GM19395 (cell line): ENCODE data around the gene CSNK2A1.
"Not testable (repeated sequence)": the region's sequence is repeated elsewhere in the genome, so short reads cannot be mapped to it uniquely, and the experiment has no call there.

Source experiments
- ATAC-seq: cut with Tn5 transposase; IDR thresholded peaks from one replicate; pipeline ENCODE4 v1.9.1; 2021; ENCODE audit warnings: mild to moderate bottlenecking, moderate library complexity; ENCODE audit not compliant: unreplicated experiment

CSNK2A1 gene

DNA sequence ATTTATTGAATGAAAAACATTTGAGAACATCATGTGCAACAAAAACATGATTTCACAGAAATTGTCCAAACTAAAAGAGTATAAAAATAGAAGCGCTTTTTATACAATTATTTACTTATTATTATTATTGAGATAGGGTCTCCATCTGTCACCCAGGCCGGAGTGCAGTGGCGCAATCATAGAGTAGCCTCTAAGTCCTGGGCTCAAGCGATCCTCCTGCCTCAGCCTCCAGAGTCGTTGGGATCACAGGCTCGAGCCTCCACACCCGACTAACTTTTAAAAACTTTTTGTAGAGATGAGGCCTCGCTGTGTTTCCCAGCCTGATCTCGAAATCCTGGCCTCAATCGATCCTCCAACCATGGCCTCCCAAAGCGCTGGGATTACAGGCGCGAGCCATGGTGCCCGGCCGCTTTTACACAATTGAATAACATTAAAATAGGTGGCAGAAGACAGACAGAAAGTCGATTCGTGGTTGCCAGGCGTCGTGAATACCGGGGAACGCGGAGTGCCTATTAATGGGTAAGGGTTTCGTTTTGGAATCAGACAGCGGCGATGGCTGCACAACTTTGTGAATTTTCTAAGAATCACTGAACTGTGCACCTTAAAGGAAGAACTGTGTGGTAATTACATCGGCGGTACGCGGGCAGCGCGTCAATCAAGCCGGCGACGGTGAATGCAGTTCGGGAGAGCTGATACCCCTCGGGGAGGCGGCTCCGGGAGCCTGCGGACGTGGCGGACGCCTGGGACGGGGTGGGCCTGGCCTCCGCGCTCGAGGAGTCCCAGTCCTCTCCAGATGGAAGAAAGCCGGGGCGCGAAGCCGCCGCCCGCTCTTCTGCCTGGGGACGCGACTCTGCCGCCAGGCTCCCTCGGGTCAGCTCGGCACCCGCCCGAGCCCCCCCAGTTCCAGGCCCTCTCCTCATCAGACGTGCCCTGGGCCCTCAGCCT is 82.1 kb downstream of the CSNK2A1 start:
- peak; percentile 47 for ATAC-seq

DNA sequence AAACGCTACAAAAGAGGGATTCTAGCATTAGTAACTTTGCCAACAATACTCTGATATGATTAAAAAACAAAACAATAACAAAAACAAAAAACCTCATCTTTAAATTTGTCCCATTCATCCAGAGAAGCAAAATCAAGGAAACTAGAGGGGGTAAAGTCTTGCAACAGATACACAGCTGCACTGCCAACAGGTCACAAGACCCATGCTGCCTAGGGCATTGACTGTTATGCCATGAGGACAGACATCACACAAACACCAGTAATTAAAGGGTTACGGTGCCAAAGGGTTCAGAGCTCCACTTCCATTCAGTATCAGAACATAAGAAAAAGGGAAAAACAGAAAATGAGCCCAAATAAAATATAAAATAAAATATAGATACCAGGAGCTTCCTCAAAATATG is 82.9 kb downstream of the CSNK2A1 start:
- no peak for ATAC-seq

DNA sequence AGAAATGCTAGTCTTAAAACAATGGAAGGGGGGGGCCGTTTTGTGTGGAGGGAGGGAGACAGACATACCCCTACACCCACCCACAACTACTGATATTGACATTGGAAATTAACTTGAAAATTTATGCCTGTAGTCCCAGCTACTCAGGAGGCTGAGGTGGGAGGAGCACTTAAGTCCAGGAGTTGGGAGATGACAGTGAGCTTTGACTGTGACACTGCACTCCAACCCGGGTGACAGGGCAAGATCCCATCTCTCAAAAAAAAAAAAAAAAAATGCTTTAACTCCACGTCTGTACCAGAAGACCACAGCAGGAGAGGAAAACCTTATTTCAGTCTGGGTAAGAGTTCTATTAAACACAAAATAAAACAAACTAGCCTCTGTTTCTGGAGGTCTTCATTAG is 83.4 kb downstream of the CSNK2A1 start:
- ATAC-seq: no peak

- no peak for ATAC-seq
Measured at GRCh38 chr20:458776-459175, 84.8 kb downstream of the CSNK2A1 start.

DNA sequence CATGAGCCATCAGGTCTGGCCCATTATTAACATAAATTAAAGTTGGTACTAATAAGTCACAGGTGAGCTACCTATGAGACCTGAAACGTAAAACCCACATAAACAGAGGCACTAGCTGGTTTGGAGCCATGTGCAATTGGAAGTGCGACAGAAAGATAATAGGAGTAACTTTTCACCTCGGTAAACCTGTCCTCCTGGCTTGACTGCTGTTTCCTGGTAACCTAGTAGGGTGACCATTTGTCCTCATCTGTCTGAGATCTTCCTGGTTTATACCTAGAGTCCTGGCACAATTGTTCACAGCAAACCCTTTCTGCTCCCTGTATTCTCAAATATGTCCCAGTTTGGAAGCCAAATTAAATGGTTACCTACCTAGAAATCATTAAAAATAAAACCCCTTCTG is 88.6 kb downstream of the CSNK2A1 start:
- ATAC-seq: no peak

- ATAC-seq: not testable (repeated sequence)
Measured at GRCh38 chr20:452021-452420, 91.6 kb downstream of the CSNK2A1 start.

DNA sequence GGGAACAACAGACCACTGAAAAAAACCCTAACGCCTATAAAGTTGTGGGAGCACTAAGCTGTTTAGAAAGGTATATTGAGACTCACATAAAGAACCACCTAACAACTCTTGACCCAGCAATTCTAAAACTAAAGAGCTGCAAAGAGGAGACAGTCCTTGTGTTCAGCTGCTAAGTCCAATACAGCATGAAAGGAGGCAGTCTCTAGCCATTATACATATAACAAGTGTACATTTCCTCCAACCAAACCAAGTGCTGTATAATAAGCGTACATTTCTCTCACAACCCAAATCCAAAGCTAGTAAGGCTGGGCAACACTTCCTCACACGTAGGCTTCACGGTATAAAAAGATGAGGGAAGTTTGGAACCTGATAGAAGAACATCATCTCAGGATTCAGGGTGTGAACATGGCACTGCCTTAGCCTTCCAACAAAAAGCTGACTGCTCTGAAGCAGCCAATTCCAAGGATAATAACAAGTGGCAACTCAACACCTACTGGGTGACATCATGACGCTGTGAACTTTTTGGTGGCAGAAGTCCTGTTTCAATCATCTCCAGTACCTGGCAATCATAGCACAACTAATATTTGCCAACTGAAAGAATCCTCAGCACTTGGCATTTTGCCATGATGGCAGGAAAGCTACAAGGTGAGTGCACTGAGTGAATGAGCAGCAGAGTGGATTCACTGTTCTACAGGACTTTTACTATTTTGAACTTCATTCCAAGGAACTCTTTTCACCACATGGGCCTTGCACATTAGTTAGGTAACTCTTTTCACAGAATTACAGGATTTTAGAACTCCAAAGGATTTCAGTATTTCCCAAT is 97.9 kb downstream of the CSNK2A1 start:
- ATAC-seq: no peak

- ATAC-seq: no peak
Measured at GRCh38 chr20:444862-445426, 98.6 kb downstream of the CSNK2A1 start.

DNA sequence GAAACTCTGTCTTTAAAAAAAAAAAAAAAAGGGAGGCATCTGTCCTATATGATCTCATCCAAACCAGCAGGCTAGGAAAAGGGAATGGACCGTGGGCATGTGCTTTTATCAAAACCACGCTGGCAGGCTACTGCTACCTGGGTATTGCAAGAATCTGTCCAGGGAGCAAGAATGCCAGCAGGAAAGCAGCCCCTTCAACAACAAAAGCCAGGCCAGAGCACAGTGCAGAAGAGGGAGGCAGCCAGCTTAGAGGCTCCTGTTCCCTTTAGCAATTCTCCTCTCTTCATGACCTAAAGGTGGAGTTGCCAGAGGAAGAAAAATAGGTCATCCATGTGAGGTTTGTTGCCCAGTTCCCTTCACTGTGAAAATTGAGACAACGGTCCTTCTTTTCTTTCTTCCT is 99.5 kb downstream of the CSNK2A1 start:
- no peak for ATAC-seq

DNA sequence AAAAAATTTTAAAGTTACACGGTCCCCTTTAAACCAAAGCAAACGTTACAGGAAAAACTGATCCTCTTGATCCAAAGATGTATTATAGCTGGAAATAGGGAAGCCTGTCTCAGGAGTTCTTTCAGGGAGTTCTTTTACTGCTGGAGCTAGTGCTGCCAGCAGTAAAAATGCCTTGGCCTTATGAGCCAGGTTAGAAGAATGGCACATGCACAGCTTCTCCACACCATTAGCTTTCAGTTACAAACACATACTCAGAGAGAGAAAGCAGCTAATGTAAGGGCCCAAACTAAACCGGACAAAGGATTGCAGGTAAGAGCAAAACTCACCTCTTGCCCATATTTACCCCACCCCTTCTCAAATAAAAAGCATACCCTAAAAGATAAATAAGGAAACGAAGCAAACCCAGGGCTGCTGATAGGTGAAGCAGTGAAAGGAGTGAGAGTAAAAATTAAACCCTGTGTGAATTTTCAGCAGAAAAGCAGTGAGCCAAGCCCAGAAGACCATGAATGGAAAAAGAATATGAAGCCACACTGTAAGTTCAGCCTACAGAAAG is 100.3 kb downstream of the CSNK2A1 start:
- ATAC-seq: no peak

DNA sequence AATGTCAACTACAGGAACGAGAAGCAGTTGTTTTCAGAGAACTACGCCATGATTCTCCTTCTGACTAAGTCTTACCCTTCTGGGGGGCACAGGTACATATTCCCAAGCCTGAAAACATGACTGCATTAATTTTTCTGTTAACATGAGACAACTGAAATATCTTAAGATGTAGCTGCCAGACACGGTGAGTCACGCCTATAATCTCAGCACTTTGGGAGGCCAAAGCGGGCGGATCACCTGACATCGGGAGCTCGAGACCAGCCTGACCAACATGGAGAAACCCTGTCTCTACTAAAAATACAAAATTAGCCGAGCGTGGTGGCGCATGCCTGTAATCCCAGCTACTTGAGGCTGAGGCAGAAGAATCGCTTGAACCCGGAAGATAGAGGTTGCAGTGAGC is 103.0 kb downstream of the CSNK2A1 start:
- no peak for ATAC-seq

GRCh38 chr20:440148-440547 is 103.4 kb downstream of the CSNK2A1 start:
- ATAC-seq: no peak

GRCh38 chr20:438571-439469 is 104.8 kb downstream of the CSNK2A1 start:
- no peak for ATAC-seq

DNA sequence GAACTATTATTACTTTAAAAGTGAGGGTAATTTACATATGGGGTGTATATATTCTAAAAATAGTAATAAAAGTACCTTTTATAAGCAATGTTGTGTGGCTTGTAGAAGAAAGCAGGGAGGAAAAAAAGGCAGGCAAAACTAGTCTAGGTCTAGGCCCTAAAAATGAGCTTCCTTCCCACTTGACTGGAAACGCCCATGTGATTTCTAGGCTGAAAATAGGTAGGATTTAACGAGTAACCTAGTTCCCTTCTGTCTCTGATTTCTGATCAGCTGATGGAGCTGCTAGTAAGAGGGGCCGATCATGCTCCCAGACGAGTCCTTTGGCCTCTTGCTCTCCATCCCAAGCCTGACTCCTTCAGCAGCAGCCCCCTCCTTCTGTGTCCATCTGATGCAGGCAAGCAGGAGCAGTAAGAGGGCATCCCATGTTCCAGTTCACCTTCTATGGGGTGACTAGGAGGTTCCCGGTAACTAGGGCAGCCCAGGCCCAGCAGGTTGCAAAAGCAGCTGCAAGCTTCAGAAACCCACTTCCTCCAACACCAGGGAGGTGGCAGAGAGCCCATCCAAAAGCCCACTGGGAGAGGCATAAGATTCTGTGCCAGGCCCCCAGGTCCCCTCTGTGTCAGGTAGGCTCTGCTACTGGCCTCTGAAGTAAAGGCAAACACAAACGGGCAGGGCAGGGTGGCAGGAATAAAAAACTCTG is 105.7 kb downstream of the CSNK2A1 start:
- ATAC-seq: no peak

- ATAC-seq: no peak
Measured at GRCh38 chr20:436476-436875, 107.1 kb downstream of the CSNK2A1 start.

GRCh38 chr20:435558-435957 is 108.0 kb downstream of the CSNK2A1 start:
- no peak for ATAC-seq

DNA sequence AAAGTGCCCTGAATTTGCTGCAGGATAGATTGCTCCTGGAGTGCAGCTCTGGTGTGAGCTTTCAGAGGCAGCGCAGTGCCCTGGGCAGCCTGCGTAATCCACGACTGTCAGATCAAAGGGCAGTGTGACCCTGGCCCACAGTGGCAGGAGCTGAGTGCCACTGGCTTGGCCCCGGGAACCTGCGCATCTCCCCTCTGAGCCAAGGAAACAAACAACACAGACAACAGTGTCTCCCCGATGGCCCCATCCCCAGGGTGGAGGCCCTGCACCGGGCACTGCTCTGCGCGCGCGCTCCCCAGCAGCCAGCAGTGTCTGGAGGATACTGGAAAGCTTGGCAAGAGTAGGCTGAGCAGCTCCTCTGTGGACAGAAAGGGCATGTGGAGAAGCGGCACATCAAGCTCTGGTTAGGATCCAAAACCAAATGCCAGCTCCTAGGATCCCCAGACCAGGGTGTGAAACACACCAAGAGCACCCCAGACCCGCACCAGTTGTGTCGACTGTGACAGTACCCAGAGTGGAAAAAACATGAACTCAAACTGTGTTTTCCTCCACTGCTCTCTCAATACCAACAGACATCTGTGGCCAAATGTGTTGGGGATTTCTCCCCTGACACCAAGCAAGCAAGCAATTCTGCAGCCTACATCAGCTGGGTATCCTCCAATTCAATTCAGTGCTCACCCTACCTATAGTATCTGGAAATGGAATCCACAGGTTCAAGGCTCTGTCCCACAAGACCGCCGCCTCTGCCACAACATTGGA is 108.8 kb downstream of the CSNK2A1 start:
- no peak for ATAC-seq

DNA sequence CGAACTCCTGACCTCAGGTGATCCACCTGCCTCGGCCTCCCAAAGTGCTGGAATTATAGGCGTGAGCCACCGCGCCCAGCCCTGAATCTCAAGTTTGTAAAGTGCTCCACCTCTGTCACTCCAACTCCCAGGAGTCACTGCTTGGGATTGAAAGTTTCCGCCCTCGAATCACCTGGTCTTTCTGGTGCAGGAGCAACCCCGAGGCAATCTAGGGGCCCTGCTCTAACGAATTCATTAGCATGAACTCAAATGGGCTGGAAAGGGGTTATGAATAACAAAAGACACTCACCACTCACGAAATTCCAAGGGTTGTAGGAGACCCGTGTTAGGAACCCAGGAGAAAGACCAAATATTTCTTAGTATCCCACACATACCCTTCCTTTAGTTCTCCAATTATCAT is 109.4 kb downstream of the CSNK2A1 start:
- no peak for ATAC-seq
